ENCODE results near the gene PPP5C.
A peak's percentile ranks its signal among the peaks of the same experiment; 100 is the strongest.

Gene PPP5C

GRCh38 chr19:46347985-46348384, 1.1 kb downstream of the PPP5C start:
- Histone ChIP-seq H3K36me3 (ENCODE audit: insufficient read depth, low read length) (peaks cover 14% of the 10 kb centered on the region), H3K4me1 (ENCODE audit: insufficient read depth, low read length) (peaks cover 48% of the 10 kb centered on the region), H3K79me2 (ENCODE audit: insufficient read depth, low read length) (peaks cover 59% of the 10 kb centered on the region), H2AFZ (ENCODE audit: low read depth, low read length) (no peak overlapping the region), H3K9me3 (ENCODE audit: insufficient read depth, low read length, severe bottlenecking) (no peaks in the 10 kb centered on the region), H4K20me1 (ENCODE audit: insufficient read depth, low read length) (peaks cover 41% of the 10 kb centered on the region), H3K9ac (ENCODE audit: low read depth, low read length) (peak overlapping the region; percentile 81), H3K4me2 (ENCODE audit: insufficient read depth, low read length) (peak overlapping the region; percentile 91), H3K27me3 (ENCODE audit: insufficient read depth, low read length, poor library complexity) (no peaks in the 10 kb centered on the region), H3K4me3 (ENCODE audit: low read depth in 1 of 2, low read length in 2 of 2) (peak overlapping the region; percentile 76 to 77; a peak in 3 of 4 replicates), H3K27ac (ENCODE audit: low read length) (peak overlapping the region; percentile 29; the same call in 1 of the 2 replicates)
- TF ChIP-seq EZH2 (IDR thresholded peaks at IDR 0.05; ENCODE audit: borderline replicate concordance, low read depth, low read length, severe bottlenecking) (no peak), CTCF (IDR thresholded peaks at IDR 0.05; ENCODE audit: borderline replicate concordance, extremely low read depth, low read length, poor library complexity, severe bottlenecking) (no peak)
- no peak for DNase-seq
- no peak for ATAC-seq (ENCODE audit: insufficient read depth, low read depth)

- no peak for DNase-seq
- Histone ChIP-seq H3K4me2 (ENCODE audit: insufficient read depth, low read length) (peak overlapping the region; percentile 91), H3K9ac (ENCODE audit: low read depth, low read length) (no peak overlapping the region), H3K27me3 (ENCODE audit: insufficient read depth, low read length, poor library complexity) (no peaks in the 10 kb centered on the region), H3K27ac (ENCODE audit: low read length) (peak overlapping the region; percentile 42; the same call in 1 of the 2 replicates), H3K36me3 (ENCODE audit: insufficient read depth, low read length) (peaks cover 28% of the 10 kb centered on the region), H3K9me3 (ENCODE audit: insufficient read depth, low read length, severe bottlenecking) (no peaks in the 10 kb centered on the region), H2AFZ (ENCODE audit: low read depth, low read length) (no peak overlapping the region), H4K20me1 (ENCODE audit: insufficient read depth, low read length) (peaks cover 55% of the 10 kb centered on the region), H3K79me2 (ENCODE audit: insufficient read depth, low read length) (peaks cover 69% of the 10 kb centered on the region), H3K4me1 (ENCODE audit: insufficient read depth, low read length) (peaks cover 48% of the 10 kb centered on the region), H3K4me3 (ENCODE audit: low read depth in 1 of 2, low read length in 2 of 2) (no peak overlapping the region)
- no peak for ATAC-seq (ENCODE audit: insufficient read depth, low read depth)
- TF ChIP-seq CTCF (IDR thresholded peaks at IDR 0.05; ENCODE audit: borderline replicate concordance, extremely low read depth, low read length, poor library complexity, severe bottlenecking): no peak
- TF ChIP-seq EZH2 (IDR thresholded peaks at IDR 0.05; ENCODE audit: borderline replicate concordance, low read depth, low read length, severe bottlenecking): no peak
Observed at GRCh38 chr19:46349311-46349993, 2.6 kb downstream of the PPP5C start.

- Histone ChIP-seq H3K9me3 (ENCODE audit: insufficient read depth, low read length, severe bottlenecking) (no peaks in the 10 kb centered on the region), H3K27me3 (ENCODE audit: insufficient read depth, low read length, poor library complexity) (no peaks in the 10 kb centered on the region), H3K4me2 (ENCODE audit: insufficient read depth, low read length) (peak overlapping the region; percentile 91), H3K36me3 (ENCODE audit: insufficient read depth, low read length) (peaks cover 35% of the 10 kb centered on the region), H2AFZ (ENCODE audit: low read depth, low read length) (no peak overlapping the region), H3K4me1 (ENCODE audit: insufficient read depth, low read length) (peaks cover 48% of the 10 kb centered on the region), H3K4me3 (ENCODE audit: low read depth in 1 of 2, low read length in 2 of 2) (no peak overlapping the region), H3K27ac (ENCODE audit: low read length) (peak overlapping the region; percentile 13), H4K20me1 (ENCODE audit: insufficient read depth, low read length) (peaks cover 62% of the 10 kb centered on the region), H3K79me2 (ENCODE audit: insufficient read depth, low read length) (peaks cover 72% of the 10 kb centered on the region), H3K9ac (ENCODE audit: low read depth, low read length) (peak overlapping the region; percentile 8; the same call in 1 of the 2 replicates)
- no peak for ATAC-seq (ENCODE audit: insufficient read depth, low read depth)
- TF ChIP-seq CTCF (IDR thresholded peaks at IDR 0.05; ENCODE audit: borderline replicate concordance, extremely low read depth, low read length, poor library complexity, severe bottlenecking): no peak
- TF ChIP-seq EZH2 (IDR thresholded peaks at IDR 0.05; ENCODE audit: borderline replicate concordance, low read depth, low read length, severe bottlenecking): no peak
- DNase-seq: no peak
Observed at GRCh38 chr19:46350029-46350757, 3.3 kb downstream of the PPP5C start.
